HL-60 (cell line): ENCODE measurements around the gene SRGAP3.
"Not testable (repeated sequence)": the region's sequence is repeated elsewhere in the genome, so short reads cannot be mapped to it uniquely, and the experiment has no call there.

Experiments used
- DNase-seq, 2 experiments: peaks; one replicate each; pipeline ENCODE4 v3.0.0-alpha.2; 2010 to 2020; ENCODE audit warnings: low read depth in 1 of 2, low spot score in 1 of 2
- H3K27ac ChIP-seq: fragments of 250-450 bp; sonication (Bioruptor Pico); replicated peaks from 2 replicates; pipeline ENCODE4 v1.5.1; 2020; ENCODE audit warnings: mild to moderate bottlenecking, moderate library complexity
- H3K27me3 ChIP-seq: fragments of 250-450 bp; sonication (Bioruptor Pico); 2 replicates; pipeline ENCODE4 v1.5.1; 2021; ENCODE audit warnings: mild to moderate bottlenecking, moderate library complexity; ENCODE audit not compliant: insufficient read depth, poor library complexity, severe bottlenecking
- H3K4me3 ChIP-seq: replicated peaks from 2 replicates; pipeline ENCODE4 v1.5.1; 2011; ENCODE audit warnings: mild to moderate bottlenecking, control low read depth, low read length; ENCODE audit not compliant: insufficient read depth
- GABPA ChIP-seq: IDR thresholded peaks from 2 replicates; pipeline ENCODE4 v1.6.1; 2012; ENCODE audit warnings: low read depth
- POLR2AphosphoS5 ChIP-seq: IDR thresholded peaks from 2 replicates; pipeline ENCODE4 v1.6.1; 2012; ENCODE audit warnings: low read depth
- SPI1 ChIP-seq: IDR thresholded peaks from 2 replicates; pipeline ENCODE4 v1.6.1; 2012; ENCODE audit warnings: low read depth, mild to moderate bottlenecking, borderline replicate concordance
- TF ChIP-seq, protein P1 (sequence below): IDR thresholded peaks from 2 replicates; pipeline ENCODE4 v1.6.1; 2012; ENCODE audit warnings: low read depth; ENCODE audit not compliant: insufficient replicate concordance
- TF ChIP-seq, protein P2 (sequence below): IDR thresholded peaks from one replicate; pipeline ENCODE4 v1.5.1; 2011; ENCODE audit warnings: low read length, control low read depth, inconsistent platforms; ENCODE audit not compliant: insufficient read depth

Gene SRGAP3

DNA sequence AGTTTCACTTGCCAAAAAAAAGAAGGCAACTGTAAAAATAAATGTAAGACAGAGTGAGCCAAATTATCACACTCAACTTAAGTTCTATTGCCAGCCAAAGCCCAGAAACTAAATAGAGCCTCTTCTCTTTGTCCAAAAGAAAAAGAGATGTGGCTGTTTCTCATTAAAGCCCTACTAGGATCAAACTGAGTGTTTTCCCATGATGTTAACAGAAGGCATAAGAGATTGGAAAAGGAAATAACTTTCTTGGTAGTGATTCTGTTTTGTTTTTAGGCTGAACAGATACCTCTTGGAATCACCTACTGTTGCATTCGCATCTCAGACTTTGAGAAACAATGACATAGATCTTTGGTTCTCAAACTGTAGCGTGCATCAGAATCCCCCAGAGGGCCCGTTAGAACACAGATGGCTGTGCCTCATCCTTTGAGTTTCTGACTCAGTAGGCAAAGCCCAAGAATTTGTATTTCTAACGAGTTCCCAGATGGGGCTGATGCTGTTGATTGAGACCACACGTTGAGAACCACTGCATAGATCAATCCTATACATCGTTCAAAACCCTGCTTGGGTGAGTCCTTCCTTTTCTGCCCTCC lies 42.5 kb upstream of the SRGAP3 start:
- H3K27ac ChIP-seq: no peak overlapping the region
- H3K27me3 ChIP-seq: peaks cover 2% of the 10 kb centered on the region
- TF ChIP-seq, protein P1, sequence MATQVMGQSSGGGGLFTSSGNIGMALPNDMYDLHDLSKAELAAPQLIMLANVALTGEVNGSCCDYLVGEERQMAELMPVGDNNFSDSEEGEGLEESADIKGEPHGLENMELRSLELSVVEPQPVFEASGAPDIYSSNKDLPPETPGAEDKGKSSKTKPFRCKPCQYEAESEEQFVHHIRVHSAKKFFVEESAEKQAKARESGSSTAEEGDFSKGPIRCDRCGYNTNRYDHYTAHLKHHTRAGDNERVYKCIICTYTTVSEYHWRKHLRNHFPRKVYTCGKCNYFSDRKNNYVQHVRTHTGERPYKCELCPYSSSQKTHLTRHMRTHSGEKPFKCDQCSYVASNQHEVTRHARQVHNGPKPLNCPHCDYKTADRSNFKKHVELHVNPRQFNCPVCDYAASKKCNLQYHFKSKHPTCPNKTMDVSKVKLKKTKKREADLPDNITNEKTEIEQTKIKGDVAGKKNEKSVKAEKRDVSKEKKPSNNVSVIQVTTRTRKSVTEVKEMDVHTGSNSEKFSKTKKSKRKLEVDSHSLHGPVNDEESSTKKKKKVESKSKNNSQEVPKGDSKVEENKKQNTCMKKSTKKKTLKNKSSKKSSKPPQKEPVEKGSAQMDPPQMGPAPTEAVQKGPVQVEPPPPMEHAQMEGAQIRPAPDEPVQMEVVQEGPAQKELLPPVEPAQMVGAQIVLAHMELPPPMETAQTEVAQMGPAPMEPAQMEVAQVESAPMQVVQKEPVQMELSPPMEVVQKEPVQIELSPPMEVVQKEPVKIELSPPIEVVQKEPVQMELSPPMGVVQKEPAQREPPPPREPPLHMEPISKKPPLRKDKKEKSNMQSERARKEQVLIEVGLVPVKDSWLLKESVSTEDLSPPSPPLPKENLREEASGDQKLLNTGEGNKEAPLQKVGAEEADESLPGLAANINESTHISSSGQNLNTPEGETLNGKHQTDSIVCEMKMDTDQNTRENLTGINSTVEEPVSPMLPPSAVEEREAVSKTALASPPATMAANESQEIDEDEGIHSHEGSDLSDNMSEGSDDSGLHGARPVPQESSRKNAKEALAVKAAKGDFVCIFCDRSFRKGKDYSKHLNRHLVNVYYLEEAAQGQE: no peak
- TF ChIP-seq POLR2AphosphoS5: no peak
- TF ChIP-seq, protein P2, sequence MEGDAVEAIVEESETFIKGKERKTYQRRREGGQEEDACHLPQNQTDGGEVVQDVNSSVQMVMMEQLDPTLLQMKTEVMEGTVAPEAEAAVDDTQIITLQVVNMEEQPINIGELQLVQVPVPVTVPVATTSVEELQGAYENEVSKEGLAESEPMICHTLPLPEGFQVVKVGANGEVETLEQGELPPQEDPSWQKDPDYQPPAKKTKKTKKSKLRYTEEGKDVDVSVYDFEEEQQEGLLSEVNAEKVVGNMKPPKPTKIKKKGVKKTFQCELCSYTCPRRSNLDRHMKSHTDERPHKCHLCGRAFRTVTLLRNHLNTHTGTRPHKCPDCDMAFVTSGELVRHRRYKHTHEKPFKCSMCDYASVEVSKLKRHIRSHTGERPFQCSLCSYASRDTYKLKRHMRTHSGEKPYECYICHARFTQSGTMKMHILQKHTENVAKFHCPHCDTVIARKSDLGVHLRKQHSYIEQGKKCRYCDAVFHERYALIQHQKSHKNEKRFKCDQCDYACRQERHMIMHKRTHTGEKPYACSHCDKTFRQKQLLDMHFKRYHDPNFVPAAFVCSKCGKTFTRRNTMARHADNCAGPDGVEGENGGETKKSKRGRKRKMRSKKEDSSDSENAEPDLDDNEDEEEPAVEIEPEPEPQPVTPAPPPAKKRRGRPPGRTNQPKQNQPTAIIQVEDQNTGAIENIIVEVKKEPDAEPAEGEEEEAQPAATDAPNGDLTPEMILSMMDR: no peak
- TF ChIP-seq SPI1: no peak
- no peak for TF ChIP-seq GABPA
- DNase-seq: no peak
- H3K4me3 ChIP-seq: no peak overlapping the region

DNA sequence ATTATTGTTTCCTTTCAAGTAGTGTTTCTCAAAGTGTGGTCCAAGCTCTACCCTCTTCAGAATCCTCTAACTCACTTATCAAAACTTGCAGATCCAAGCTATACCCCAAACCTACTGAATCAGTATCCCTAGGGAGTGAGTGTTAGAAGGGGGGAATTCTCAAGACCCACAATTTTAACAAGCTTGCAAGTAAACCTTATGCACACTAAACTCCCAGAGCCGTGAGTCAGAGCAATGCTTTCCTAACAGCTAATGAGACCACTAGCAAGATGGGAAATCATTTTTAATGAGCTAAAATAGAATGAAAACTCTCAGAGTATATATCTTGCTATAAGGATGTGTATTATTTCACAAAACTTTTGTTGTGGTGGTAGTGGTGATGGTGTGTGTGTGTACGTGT lies 41.1 kb upstream of the SRGAP3 start:
- DNase-seq: no peak
- no peak for TF ChIP-seq SPI1
- TF ChIP-seq GABPA: no peak
- no peak for TF ChIP-seq POLR2AphosphoS5
- Histone ChIP-seq H3K27ac (no peak overlapping the region), H3K27me3 (peaks cover 2% of the 10 kb centered on the region), H3K4me3 (no peak overlapping the region)

DNA sequence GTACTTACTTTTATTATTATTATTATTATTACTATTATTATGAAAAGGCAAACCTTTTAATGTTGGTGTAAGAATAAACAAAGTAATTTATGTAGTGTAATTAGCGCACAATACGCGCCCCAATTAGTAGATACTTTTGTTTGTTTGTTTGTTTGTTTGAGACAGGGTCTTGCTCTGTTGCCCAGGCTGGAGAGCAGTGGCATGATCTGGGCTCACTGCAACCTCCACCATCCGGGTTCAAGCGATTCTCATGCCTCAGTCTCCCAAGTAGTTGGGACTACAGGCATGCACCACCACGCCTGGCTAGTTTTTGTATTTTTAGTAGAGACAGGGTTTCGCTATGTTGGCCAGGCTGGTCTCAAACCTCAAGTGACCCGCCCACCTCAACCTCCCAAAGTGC lies 32.1 kb upstream of the SRGAP3 start:
- H3K27ac ChIP-seq, H3K4me3 ChIP-seq, H3K27me3 ChIP-seq, DNase-seq: not testable (repeated sequence)

DNA sequence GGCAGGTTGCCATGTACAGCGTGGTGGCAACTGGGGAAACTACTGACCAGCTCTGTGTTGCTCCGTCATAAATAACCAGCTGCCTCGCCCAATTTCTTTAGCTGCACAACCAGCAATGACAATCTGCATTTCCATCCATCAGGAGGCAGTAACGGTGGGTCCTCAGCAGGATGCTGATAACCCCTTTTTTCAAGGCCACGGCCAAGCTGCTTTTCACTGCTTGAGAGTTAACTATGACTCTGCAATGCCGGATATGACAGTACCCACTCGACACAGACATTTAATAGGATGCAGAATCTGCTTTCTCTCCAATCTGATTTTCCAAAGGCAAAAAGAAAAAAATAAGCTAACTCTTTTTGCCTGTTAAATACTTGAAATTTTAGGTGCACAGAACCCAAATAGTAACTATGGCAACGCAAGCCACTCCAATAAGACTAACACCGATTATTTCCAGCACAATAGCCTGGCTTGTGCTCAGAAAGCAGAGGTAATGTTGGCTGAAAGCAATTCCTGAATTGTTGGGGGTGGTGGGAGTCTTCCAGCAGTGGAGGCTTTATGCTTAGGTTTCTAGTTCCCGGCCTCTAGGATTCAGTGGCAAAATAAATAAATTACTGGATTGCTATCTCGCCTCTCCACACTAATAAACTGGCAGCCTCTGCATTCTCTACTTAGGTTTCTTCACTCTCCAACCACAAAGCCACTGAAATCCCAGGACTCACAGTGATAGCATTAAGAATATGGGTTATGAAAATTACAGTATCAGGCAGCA lies 31.2 kb upstream of the SRGAP3 start:
- DNase-seq: no peak
- Histone ChIP-seq H3K4me3 (no peak overlapping the region), H3K27me3 (no peaks in the 10 kb centered on the region), H3K27ac (no peak overlapping the region)
- TF ChIP-seq, protein P2: no peak
- TF ChIP-seq SPI1 (no peak), GABPA (no peak), POLR2AphosphoS5 (no peak)
- TF ChIP-seq, protein P1: no peak
